T-helper 9 cell (primary cell): ENCODE measurements around the gene HMG20B.

Experiments used
- DNase-seq: peaks from one replicate; pipeline ENCODE4 v3.0.0-alpha.2; 2020

The HMG20B gene

DNA sequence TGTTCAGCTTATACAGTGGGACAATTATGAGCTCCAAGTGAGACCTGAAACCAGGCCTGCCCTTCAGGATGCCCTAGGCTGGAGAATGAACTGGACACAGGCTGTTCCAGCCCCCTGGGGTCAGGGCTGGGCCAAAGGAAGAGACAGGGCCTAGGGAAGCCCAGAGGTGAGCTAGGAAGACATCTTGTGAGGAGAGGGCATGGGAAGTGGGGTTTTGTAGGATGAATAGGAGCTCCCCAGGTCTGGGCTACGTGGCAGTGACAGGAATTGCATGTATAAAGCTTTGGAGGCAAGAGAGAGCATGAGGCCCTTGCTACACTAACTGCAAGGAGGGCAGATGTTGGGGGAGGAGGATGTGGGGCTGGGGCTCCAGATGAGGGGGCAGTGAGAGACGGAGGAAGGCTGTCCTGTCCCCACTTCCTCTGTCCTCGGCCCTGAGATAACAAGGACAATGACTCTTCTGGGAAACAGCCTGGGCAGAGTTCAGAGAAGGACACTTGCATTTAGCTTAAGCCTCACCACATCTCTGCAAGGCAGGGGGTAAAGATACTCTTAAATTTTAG lies 35.4 kb downstream of the HMG20B start:
- DNase-seq, result no peak

DNA sequence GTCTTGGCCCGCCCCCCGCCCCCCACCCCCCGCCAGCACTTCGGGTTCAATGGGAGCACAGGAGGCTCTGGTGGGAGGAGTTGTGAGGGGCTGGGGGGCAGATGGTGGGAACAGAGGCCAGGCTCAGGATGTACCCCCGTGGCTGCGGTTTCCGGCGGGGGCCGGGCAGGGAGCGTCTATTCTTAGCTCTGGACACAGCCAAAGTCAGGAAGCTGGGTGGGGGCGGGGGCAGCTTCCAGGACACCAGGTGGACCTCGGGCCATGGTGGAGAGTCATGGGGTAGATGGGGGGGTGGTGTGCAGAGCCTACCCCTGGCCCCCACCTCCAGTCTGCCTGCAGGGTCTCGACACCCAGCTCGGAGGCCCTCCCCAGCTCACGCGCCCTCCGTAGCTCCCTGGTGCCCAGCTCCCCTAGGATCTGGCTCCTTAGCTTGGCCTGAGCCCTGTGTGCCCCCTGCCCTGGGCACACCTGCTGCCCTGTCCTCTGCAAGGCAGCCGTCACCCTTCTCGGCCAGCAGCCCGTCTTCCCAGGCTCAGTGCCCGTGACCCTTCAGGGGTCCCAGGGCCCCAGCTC lies 36.1 kb downstream of the HMG20B start:
- no peak for DNase-seq

DNA sequence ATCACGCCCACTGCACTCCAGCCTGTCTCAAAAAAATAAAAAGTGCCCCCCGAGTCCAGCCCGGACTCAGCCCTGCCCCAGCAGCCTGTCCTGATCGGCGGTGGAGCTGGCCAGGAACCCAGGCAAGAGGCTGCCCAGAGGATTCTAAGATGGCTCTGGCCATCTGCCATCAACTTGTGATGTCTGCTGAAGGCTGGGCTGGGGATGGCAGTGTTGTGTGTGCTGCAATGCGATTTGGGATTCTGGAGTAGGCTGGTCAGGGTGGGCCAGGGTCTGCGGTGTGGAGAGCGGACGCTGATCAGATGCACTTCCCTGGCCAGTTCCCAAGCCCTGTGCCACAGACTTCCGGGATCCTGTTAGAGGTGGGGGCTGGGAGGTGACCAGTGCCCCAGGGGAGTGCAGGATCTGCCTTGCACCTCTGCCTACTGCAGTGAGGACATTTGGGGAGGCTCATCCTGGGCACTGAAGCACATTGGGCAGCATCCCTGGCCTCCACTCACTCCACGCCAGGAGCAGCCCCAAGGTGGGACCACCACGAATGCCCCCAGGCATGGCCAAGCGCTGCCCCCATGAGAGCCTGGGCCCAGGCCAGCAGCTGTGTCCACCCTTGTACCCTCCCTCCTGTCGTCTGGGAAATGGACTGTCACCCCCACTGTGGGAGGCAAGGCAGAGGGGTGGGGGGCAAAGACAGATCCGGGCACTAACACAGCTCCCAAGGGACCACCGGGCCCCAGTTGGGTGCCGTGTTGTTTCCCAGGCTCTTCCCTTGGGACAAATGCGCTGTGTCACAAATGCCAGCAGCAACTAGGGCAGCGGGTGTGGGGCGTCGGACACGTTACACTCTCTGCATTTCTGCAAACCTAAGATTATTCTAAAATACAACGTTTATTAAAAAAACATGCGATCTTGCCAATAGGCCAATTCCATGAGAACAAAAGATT lies 37.3 kb downstream of the HMG20B start:
- DNase-seq, result no peak

DNA sequence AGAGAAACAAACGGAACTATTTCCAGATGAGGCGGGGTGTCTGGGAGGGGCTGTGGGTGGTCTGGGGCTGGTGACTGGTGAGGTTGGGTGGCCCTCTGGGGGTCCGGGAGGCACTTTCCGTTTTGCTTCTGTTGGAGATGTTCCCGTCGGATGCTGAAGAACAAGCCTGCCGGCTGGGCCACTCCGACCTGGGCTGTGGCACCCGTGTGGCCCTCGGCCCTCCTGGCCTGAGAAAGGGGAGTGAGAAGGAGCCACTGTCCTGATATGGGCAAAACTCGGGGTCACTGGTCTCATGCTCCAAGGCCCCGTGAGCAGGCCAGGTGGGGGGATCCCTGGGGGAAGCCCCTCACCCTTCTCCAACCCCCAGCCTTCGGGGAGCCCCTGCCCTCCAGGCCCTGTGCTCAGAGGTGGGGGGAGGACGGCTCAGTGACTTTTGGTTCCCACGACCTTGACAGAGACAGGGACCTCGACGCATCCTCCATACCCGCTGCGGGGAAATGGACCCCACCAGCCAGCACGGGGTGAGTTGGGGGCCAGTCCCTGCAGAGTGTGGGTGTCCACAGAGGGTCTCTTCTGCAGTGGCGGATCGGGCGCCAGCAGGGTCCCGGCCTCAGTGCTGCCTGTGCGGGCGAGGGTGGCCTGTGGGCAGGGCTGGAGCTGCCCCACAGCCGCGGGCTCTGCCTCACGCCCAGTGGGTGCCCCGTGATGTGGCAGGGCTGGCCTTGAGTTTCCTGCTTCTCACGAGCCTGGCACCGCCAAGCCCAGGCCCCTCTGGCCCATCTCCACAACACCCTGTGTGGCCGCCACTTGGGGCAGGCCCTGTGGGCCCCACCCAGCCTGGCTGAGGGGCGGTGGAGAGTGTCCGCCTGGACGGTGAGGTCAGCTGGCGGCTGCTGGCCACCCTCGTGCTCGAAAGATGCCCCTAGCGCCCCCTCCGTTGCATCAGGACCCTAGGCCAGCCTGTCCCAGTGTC lies 38.3 kb downstream of the HMG20B start:
- DNase-seq, result no peak

DNA sequence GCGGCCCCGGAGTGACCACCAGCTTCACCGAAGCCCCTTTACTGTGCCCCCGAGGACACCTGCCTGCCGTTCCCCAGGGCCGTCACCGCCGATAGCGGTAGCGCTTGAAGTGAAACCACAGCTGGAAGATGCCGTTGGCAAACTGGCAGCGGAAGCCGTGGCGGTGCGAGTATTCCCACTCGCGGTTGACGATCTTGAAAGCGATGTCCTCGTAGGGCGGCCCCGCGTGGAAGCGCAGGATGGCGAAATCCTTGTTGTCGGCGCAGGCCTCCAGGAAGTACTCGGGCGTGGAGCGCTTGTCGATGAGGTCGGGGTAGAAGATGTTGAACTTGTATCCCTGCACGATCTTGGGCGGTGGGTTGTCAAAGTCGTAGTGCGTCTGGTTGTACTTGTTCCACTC lies 39.1 kb downstream of the HMG20B start:
- no peak for DNase-seq

DNA sequence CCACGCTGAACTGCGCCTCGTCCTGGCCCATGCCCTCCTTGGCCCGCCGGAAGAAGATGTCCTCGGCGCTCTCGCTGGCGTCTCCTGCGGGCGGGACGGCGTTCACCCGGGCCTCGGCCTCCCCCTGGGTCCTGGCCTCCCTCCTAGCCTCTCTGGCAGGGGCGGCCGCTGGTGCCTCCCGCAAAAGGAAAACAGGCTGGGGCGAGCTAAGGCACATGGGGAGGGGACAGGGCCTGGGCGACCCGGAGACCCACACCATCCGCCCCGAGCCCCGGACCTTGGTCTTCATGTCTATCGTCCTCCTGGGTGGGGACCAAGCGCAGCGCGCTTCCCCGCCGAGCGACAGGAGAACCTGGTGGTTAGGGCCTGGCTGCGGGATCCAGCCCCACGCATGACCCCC lies 39.6 kb downstream of the HMG20B start:
- no peak for DNase-seq

DNA sequence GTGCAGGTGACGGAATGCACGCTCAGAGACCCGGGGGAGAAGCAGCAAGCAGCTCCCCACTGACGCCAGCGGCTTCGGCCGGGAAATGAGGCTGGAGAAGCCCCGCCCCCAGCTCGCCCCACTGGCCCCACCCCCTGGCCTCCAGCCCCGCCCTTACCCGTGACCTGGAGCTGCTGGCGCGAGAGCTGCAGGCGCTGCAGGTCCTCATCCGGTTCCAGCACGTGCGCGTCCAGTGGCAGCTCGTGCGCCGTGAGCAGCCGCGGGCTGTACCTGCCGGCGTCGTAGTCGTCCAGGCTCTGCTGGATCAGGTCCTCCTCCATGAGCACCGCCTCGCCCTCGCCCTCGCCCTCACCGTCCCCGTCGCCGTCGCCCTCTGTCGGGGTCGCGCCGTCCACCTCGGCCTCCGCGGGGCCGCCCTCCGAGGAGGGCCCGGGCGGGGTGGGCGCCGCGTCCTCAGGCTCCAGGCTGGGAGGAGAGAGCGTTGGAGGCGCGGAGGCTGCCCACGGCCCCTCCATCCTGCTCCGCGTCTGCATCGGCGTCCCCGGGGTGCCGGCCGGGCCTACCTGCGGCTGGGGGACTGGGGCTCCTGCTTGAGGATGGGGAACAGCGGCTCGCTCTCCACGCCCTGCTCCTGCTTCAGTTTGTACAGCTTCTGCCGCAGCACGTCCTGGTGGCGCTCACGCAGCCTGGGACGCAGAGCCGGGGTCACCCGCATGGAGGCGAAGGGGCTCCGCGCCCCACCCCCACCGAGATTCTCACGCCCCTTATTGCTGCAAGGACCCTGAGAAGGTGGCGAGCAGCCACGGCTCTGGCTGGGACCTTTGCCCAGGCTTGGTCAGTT lies 40.4 kb downstream of the HMG20B start:
- no peak for DNase-seq

DNA sequence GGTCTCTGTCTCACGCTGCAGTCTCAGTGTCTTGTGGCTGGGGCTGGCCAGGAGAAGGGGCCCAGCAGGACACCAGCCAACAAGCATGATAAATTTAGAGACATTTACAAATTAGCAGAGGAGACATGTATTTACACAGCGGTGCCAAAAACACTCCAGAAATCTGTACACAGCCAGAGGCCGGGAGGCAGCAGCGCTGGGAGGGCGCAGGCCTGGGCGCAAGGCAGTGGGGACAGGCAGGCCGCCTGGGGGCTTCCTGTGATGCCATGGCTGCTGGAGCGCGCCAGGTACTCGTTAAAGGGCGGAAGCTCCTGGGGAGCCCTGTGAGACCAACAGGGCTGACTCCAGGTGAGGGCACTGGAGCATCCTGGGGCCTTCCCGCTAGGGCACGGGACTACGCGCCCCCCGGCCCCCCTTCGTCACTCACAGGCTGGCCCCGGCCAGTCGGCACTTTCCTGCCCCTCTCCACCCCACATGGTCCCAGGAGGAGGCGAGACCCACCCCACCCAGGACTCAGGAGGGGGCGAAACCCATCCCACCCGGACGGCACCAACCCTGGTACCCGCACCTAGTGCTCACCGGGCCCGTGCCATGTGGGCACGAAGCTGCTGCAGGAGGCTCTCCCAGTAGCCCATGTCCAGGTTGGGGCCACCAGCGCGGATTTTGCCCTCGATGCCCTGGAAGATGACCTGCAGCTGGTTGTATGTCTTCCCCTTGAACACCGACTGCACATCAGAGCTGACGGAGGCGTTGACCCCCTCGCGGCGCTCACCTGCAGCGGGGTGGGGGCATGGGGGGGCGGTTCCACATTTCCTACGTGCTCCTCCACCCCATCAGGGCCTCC lies 41.3 kb downstream of the HMG20B start:
- DNase-seq, result no peak

DNA sequence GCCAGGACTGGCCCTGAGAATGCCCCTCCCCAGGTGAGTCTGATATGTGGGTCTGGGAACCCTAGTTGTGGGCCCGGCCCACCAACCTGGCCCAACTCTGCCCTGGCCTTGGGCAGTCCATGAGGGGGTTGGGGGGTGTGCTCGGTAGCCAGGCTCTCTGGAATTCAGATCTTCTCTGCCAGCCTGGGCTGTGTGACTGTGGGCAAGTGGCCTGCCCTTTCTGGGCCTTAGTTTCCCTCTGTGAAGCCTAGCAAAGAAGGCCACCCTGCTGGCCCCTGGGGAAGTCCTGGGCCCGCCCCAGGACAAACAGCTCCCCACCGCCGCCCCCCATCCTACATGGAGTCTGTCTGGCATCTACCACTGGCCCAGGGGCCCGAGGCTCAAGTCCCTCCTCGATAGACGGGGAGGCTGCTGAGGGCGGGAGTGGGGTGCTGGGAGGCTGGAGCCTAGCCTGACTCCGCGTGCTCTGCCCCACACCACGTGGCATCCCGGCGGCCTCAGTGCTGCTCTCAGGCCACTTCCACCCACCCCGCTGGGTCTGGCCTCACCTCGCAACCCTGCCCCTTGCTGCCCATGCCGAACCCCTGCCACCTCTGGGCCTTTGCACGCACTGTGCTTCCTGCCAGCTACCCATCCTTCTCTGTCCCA lies 42.2 kb downstream of the HMG20B start:
- DNase-seq, result no peak

DNA sequence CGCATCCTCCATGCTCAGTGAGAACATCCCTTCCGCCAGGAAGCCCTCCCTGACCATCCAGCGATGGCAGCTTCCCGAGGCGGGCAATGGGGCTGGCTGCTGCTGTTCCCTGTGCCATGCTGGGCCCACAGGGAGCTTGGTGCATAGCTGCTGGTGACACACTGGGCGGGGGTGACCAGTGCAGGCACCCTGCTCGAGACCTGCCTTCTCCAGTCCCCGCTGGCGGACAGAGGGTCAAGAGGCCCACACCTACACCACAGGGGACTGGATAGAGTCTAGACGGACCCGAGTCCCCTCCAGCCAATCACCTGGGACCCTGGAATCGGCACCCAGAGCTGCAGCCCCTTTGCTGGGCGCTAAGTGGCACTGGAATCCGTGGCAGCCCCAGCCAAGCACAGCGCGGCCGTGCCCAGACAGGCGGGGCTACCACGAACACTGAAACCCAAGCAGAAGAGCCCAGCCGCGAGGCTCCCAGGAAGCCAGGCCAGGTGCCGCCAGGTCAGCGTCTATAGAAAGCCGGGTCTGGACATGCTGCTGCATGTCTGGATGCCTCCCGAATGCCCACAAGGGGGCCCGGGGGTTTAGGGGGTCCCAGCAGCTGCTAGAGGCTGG lies 42.9 kb downstream of the HMG20B start:
- no peak for DNase-seq

DNA sequence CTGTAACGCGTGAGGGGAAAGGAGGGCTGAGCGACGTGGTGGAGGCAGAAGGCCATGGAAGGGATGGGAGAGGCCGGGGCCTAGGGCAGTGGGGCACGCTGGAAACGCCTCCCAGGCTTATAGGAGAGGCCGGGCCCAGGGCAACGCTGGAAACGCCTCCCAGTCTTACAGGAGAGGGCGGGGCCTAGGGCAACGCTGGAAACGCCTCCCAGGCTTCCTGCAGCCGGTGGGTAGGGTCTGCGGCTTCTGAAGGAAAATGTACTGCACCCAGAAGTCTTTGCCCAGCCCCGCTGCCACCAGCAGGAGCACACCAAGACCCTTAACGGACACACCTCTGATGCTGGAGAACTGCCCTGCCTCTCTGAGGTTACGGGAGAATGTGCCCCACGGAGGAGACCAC lies 44.7 kb downstream of the HMG20B start:
- no peak for DNase-seq

DNA sequence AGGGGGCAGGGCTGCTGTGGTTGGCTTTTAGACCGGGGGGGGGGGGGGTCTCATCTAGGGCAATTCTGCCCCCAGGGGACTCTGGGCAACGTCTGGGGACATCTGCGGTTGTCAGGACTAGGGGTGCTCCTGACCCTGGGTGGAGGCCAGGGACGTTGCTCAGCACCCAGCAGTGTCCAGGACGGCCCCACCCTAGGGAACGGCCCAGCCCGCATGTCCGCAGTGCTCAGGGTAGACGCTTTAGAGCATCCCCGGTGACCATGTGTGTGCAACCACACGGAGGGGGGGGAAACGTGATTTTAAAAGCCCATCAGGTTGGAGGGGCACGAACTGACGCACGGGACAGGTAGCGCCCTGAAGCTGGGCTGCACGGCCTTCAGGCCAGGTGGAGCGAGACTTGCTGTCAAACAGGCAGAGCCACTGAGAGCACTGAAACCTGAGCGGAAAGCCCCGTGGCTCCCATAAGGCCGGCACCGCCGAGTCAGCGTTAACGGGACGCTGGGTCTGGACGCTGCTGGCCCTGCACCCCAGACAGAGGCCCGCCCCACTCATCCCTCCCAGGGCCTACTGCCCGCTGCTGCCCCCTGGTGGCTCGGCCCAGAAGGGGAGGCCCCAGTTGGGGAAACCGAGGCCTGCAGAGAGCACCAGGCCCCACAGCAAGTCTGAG lies 45.5 kb downstream of the HMG20B start:
- DNase-seq, result peak; percentile 48

DNA sequence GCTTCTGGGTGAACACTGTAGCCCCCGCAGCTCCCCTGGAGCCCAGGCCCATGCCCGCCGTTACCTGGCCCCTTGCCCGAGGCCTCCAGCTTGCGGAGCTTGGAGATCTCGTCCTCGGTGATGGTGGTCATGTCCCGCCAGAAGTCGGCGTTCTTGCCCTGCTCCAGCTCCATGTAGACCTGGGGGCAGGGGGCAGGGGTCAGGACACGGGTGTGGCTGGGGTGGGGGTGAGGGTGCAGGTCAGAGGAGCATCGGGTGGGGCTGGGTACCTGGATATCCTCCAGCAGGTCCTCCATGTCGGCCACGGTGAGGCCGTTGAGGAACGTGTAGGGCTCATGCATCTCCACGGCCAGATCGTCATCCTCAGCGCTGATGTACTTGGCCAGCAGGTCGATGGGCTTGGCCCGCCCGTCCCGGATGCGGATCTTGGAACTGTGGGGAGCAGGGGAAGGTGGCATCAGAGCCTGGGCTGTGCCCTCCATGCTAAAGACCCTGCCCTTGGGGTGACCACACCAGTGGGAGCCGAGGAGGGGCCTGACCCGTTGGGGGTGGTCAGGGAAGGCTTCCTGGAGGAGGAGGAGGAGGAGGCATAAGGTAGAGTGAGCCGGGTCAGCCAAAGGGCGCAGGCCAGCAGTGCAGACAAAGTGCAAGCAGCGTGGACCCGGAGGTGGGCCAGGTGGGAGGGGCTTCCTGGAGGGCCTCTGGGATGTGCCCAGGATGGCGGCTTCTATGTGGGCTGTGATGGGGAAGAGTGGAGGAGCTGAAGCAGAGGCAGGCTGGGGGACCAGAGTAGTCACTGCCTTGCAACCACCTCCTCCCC lies 46.3 kb downstream of the HMG20B start:
- DNase-seq, result no peak

DNA sequence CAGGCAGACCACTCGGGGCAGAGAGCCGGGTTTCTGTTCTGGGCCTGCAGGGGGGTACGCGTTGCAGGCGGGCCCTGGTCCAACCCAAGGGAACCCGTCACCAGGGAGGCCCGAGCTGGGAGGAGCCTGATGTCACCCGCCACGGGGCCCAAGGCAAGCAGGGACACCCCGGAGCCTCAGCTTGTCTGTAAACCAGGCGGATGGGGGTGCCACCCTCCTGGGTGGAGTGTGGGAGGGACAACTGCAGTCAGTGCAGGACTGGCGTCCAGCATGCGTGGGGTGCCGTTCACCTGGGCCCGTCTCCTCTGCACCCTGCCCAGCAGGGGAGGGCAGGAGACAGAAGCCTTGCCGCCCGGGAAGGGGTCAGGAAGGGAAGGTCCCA lies 46.9 kb downstream of the HMG20B start:
- no peak for DNase-seq

DNA sequence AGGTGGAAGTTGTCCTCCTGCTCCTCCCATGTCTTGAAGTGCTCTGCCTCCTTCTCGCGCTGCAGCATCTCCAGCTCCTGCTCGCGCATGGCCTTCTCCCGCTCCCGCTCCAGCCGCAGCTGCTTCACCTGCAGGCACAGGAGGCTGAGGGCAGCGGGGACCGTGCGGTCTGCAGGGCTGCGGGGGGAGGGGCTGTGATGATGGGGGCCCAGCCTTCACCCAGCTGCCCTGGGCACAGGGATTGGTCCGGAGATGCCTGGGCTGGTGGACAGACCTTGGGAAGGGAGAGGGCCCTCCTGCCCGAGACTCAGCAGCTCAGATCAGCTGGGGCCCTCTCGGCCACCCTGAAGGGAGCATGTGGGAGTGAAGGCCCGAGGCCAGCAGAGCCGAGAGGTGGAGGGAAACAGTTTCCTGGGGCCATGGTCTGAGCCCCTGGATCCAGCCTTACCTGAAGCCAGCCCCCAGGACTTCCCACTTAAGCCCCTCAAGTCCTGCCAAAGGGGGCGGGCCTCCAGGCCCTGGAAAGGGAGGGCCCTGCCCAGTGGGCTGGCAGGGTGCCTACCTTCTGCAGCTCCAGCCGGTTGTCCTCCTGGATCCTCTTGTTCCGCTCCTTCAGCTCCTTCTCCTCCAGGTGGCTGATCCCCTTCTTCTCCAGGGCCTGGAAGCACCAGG lies 47.5 kb downstream of the HMG20B start:
- DNase-seq, result no peak

DNA sequence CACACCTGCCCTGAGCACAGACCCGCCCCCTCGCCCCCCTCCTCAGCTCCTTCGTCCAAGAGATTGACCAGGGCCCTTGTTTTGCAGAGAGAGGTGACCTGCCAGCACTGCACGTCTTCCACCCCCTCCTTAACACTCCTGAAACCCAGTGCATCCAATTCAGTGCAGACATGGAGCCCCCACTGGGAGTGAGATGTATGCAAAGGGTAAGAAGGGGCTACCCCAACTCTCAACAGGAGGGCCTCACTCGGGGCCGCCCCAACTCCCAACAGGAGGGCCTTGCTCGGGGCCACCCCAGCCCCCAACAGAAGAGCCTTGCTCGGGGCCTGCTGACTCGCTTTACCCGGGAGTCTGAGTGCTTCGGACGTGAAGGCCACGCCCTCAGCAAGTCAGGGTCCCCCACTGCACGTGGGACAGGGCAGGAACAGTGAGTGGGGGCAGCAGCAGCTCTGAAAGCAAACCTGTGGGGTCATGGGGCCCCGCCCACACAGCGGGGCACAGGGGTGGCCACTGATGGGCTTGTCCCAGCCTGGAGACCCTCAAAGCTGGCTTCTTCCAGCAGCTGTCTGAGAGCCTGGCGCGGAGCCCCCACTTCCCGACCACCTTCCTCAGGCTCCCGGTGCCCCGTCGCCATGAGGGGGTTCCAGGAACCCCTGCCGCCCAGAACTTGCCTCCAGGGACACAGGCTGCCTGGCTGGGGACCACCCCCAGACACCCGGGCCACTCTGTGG lies 48.2 kb downstream of the HMG20B start:
- DNase-seq, result no peak

DNA sequence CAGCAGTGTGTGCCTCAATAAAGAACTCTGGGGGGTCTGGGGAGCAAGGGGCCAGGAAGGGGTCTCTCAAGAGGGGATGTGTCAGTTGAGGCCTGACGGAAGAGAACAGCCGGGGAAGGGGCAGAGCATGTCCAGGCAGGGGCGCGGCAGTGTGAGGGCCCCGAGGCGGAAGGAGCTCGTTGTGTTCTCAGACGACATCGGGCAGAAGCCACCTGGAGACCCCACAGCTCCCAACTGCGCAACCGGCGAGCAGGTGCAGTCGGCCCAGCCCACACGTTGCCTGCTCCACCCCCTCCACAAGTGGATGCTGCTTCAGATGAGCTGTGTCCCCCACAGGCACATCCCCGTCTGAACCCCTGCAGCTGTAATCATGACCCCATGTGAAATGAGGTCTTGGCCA lies 48.9 kb downstream of the HMG20B start:
- DNase-seq, result no peak
